Skin of body (tissue), 2 donors: Measurements from ENCODE around the gene FANK1. TPM values are rescaled to one million over a fixed set of nuclear protein-coding genes. Genes with fewer than 3 reads are reported as not detected.
"Not testable (repeated sequence)": the region's sequence is repeated elsewhere in the genome, so short reads cannot be mapped to it uniquely, and the experiment has no call there.

ENCODE experiments used
- DNase-seq: peaks from one replicate; lab custom pipeline; 2025; lab: John Stamatoyannopoulos, UW
- total RNA-seq: library from RNA; depleted of rRNA; stranded (reverse); fragments of >200 nt; gene quantifications from one replicate; pipeline ENCODE4 v1.2.3, GENCODE V29; 2014

Gene FANK1
- total RNA-seq, 1 donor from 2014 or later = 3.1 TPM

GRCh38 chr10:125927265-125927664 lies 30.9 kb downstream of the FANK1 start:
- DNase-seq = not testable (repeated sequence)

GRCh38 chr10:125928928-125929585 lies 32.7 kb downstream of the FANK1 start:
- DNase-seq = no peak

- no peak for DNase-seq
Observed at GRCh38 chr10:125929618-125930017, 33.3 kb downstream of the FANK1 start.

- no peak for DNase-seq
Observed at GRCh38 chr10:125933693-125934092, 37.3 kb downstream of the FANK1 start.

- no peak for DNase-seq
Observed at GRCh38 chr10:125936331-125936730, 40.0 kb downstream of the FANK1 start.

- no peak for DNase-seq
Observed at GRCh38 chr10:125940515-125940914, 44.2 kb downstream of the FANK1 start.

GRCh38 chr10:125951290-125951689 lies 54.9 kb downstream of the FANK1 start:
- no peak for DNase-seq

GRCh38 chr10:125953778-125954385 lies 57.5 kb downstream of the FANK1 start:
- DNase-seq = no peak

- no peak for DNase-seq
Observed at GRCh38 chr10:125955766-125956165, 59.4 kb downstream of the FANK1 start.

- DNase-seq = no peak
Observed at GRCh38 chr10:125961743-125962142, 65.4 kb downstream of the FANK1 start.

GRCh38 chr10:125962200-125962599 lies 65.8 kb downstream of the FANK1 start:
- DNase-seq = no peak

GRCh38 chr10:125964558-125964957 lies 68.2 kb downstream of the FANK1 start:
- no peak for DNase-seq

- DNase-seq = no peak
Observed at GRCh38 chr10:125967533-125967932, 71.2 kb downstream of the FANK1 start.

- not testable (repeated sequence) for DNase-seq
Observed at GRCh38 chr10:125970077-125970630, 73.8 kb downstream of the FANK1 start.

- DNase-seq = no peak
Observed at GRCh38 chr10:125976960-125977605, 80.7 kb downstream of the FANK1 start.

- DNase-seq = no peak
Observed at GRCh38 chr10:125979976-125980375, 83.6 kb downstream of the FANK1 start.

- DNase-seq = no peak
Observed at GRCh38 chr10:125980521-125981035, 84.2 kb downstream of the FANK1 start.

- DNase-seq = peak; percentile 78
Observed at GRCh38 chr10:125982260-125982948, 86.0 kb downstream of the FANK1 start.

- DNase-seq = no peak
Observed at GRCh38 chr10:125983161-125983560, 86.8 kb downstream of the FANK1 start.

- DNase-seq = no peak
Observed at GRCh38 chr10:125983656-125984055, 87.3 kb downstream of the FANK1 start.

- DNase-seq = no peak
Observed at GRCh38 chr10:125984346-125984745, 88.0 kb downstream of the FANK1 start.
